Suprapubic skin (tissue), 4 donors: Measurements from ENCODE around the gene SAT1. TPM values are rescaled to one million over a fixed set of nuclear protein-coding genes. Genes with fewer than 3 reads are reported as not detected.

Experiments
- DNase-seq, 2 donors: peaks; one replicate each; pipeline ENCODE4 v3.0.0-alpha.2; 2019; ENCODE audit warnings: low spot score in 2 of 2
- H3K27ac ChIP-seq: fragments of 200-600 bp; sonication (generic); one replicate; pipeline ENCODE4 v1.5.1; 2019
- H3K27me3 ChIP-seq: fragments of 200-600 bp; sonication (generic); one replicate; pipeline ENCODE4 v1.5.1; 2019
- H3K36me3 ChIP-seq: fragments of 200-600 bp; sonication (generic); one replicate; pipeline ENCODE4 v1.5.1; 2019
- H3K4me1 ChIP-seq: fragments of 200-600 bp; sonication (generic); one replicate; pipeline ENCODE4 v1.5.1; 2019
- H3K4me3 ChIP-seq: fragments of 200-600 bp; sonication (generic); one replicate; pipeline ENCODE4 v1.5.1; 2019; ENCODE audit warnings: mild to moderate bottlenecking
- H3K9me3 ChIP-seq: fragments of 200-600 bp; sonication (generic); one replicate; pipeline ENCODE4 v1.5.1; 2019
- CTCF ChIP-seq, 2 donors: fragments of 200-600 bp in 1 of 2; fragments of 450-650 bp in 1 of 2; sonication (generic) in 1 of 2; IDR thresholded peaks; one replicate each; pipeline ENCODE4 v1.5.1; 2016 to 2019; ENCODE audit warnings: antibody characterized with exemption in 2 of 2, mild to moderate bottlenecking in 1 of 2, moderate library complexity in 1 of 2
- EP300 ChIP-seq: sonication (generic); formaldehyde crosslinking; IDR thresholded peaks from one replicate; pipeline ENCODE4 v1.6.1; 2017; ENCODE audit warnings: antibody characterized with exemption
- POLR2A ChIP-seq, 2 donors: fragments of 450-650 bp; IDR thresholded peaks; one replicate each; pipeline ENCODE4 v1.6.1; 2017; ENCODE audit warnings: antibody characterized with exemption in 2 of 2, mild to moderate bottlenecking in 2 of 2, moderate library complexity in 2 of 2
- POLR2AphosphoS5 ChIP-seq, 3 donors: sonication (generic); formaldehyde crosslinking; IDR thresholded peaks; one replicate each; pipeline ENCODE4 v1.6.1; 2017; ENCODE audit warnings: antibody characterized with exemption in 3 of 3
- WGBS: methylation state at CpG from one replicate; pipeline ENCODE4 v1.1.5; 2018; 5-methylcytosine and 5-hydroxymethylcytosine counted together
- total RNA-seq, 4 donors: library from RNA; depleted of rRNA; stranded (reverse); fragments of >200 nt; gene quantifications; one replicate each; pipeline ENCODE4 v1.1.0, GENCODE V29; 2016

Gene SAT1
- total RNA-seq, 4 donors from 2014 or later, result 131 to 357 (median 202) TPM

GRCh38 chrX:23759821-23760220, 23.2 kb upstream of the SAT1 start:
- no peaks in the 10 kb centered on the region for H3K4me1 ChIP-seq
- H3K36me3 ChIP-seq, result no peaks in the 10 kb centered on the region
- no peaks in the 10 kb centered on the region for H3K27me3 ChIP-seq
- DNase-seq, result no peak
- no peaks in the 10 kb centered on the region for H3K9me3 ChIP-seq
- H3K27ac ChIP-seq, result no peak overlapping the region
- WGBS, result 82% methylated on average over 2 of the region's 2 CpGs
- TF ChIP-seq POLR2A (IDR thresholded peaks at IDR 0.05), result no peak
- no peak for TF ChIP-seq EP300
- TF ChIP-seq CTCF (IDR thresholded peaks at IDR 0.05), result no peak
- no peak for TF ChIP-seq POLR2AphosphoS5 (IDR thresholded peaks at IDR 0.05)
- H3K4me3 ChIP-seq, result no peak overlapping the region

GRCh38 chrX:23764188-23764984, 18.6 kb upstream of the SAT1 start:
- no peak for TF ChIP-seq POLR2A (IDR thresholded peaks at IDR 0.05)
- no peak for TF ChIP-seq POLR2AphosphoS5 (IDR thresholded peaks at IDR 0.05)
- no peak for TF ChIP-seq CTCF (IDR thresholded peaks at IDR 0.05)
- no peak for TF ChIP-seq EP300
- DNase-seq, result no peak
- H3K36me3 ChIP-seq, result no peaks in the 10 kb centered on the region
- H3K4me3 ChIP-seq, result no peak overlapping the region
- no peaks in the 10 kb centered on the region for H3K9me3 ChIP-seq
- no peaks in the 10 kb centered on the region for H3K4me1 ChIP-seq
- WGBS, result 77% methylated on average over 4 of the region's 4 CpGs
- no peaks in the 10 kb centered on the region for H3K27me3 ChIP-seq
- no peak overlapping the region for H3K27ac ChIP-seq

GRCh38 chrX:23765449-23765848, 17.5 kb upstream of the SAT1 start:
- Histone ChIP-seq H3K4me3 (no peak overlapping the region), H3K4me1 (no peaks in the 10 kb centered on the region), H3K36me3 (no peaks in the 10 kb centered on the region), H3K27ac (no peak overlapping the region), H3K27me3 (no peaks in the 10 kb centered on the region), H3K9me3 (no peaks in the 10 kb centered on the region)
- TF ChIP-seq CTCF (IDR thresholded peaks at IDR 0.05) (no peak), POLR2AphosphoS5 (IDR thresholded peaks at IDR 0.05) (no peak), POLR2A (IDR thresholded peaks at IDR 0.05) (no peak), EP300 (no peak)
- WGBS, result 77% methylated on average over 5 of the region's 5 CpGs
- no peak for DNase-seq

GRCh38 chrX:23765868-23766267, 17.1 kb upstream of the SAT1 start:
- H3K4me1 ChIP-seq, result no peaks in the 10 kb centered on the region
- no peak for DNase-seq
- H3K9me3 ChIP-seq, result no peaks in the 10 kb centered on the region
- H3K36me3 ChIP-seq, result no peaks in the 10 kb centered on the region
- TF ChIP-seq POLR2A (IDR thresholded peaks at IDR 0.05) (no peak), POLR2AphosphoS5 (IDR thresholded peaks at IDR 0.05) (no peak), EP300 (no peak), CTCF (IDR thresholded peaks at IDR 0.05) (no peak)
- no peaks in the 10 kb centered on the region for H3K27me3 ChIP-seq
- 87% methylated on average over 14 of the region's 16 CpGs for WGBS
- no peak overlapping the region for H3K4me3 ChIP-seq
- H3K27ac ChIP-seq, result no peak overlapping the region

GRCh38 chrX:23766650-23767551, 16.1 kb upstream of the SAT1 start:
- Histone ChIP-seq H3K9me3 (no peaks in the 10 kb centered on the region), H3K4me3 (no peak overlapping the region), H3K27ac (no peak overlapping the region), H3K36me3 (no peaks in the 10 kb centered on the region), H3K27me3 (no peaks in the 10 kb centered on the region), H3K4me1 (no peaks in the 10 kb centered on the region)
- TF ChIP-seq CTCF (IDR thresholded peaks at IDR 0.05) (no peak), EP300 (no peak)
- no peak for DNase-seq
- 69% methylated on average over 11 of the region's 28 CpGs for WGBS
